DND-41 (cell line): ENCODE measurements around the gene OBI1.

Experiments
- ATAC-seq: fragments of 200-7000 bp; cut with Tn5 transposase; 3 replicates; pipeline ENCODE4 v1.9.1; 2021; ENCODE audit warnings: low read depth; ENCODE audit not compliant: insufficient read depth
- DNase-seq: peaks from one replicate; pipeline ENCODE4 v3.0.0-alpha.2; 2020
- H2AFZ ChIP-seq: 2 replicates; pipeline ENCODE4 v1.6.0; 2012; ENCODE audit warnings: low read depth, low read length
- H3K27ac ChIP-seq: 2 replicates; pipeline ENCODE4 v1.5.1; 2012; ENCODE audit warnings: low read length, inconsistent platforms
- H3K27me3 ChIP-seq: fragments of 200-600 bp; sonication (generic); 2 replicates; pipeline ENCODE4 v1.6.0; 2012; ENCODE audit warnings: low read length, mild to moderate bottlenecking, inconsistent platforms; ENCODE audit not compliant: insufficient read depth, poor library complexity
- H3K36me3 ChIP-seq: 2 replicates; pipeline ENCODE4 v1.5.1; 2012; ENCODE audit warnings: low read length, inconsistent platforms; ENCODE audit not compliant: insufficient read depth
- H3K4me1 ChIP-seq: 2 replicates; pipeline ENCODE4 v1.5.1; 2012; ENCODE audit warnings: mild to moderate bottlenecking, low read length; ENCODE audit not compliant: insufficient read depth
- H3K4me2 ChIP-seq: 2 replicates; pipeline ENCODE4 v1.6.0; 2012; ENCODE audit warnings: mild to moderate bottlenecking, moderate library complexity, low read length, inconsistent platforms; ENCODE audit not compliant: insufficient read depth
- H3K4me3 ChIP-seq, 2 experiments: fragments of 200-600 bp in 1 of 2; shearing (Covaris generic) in 1 of 2; 2 replicates each; pipeline ENCODE4 v1.5.1; 2012 to 2016; ENCODE audit warnings: inconsistent platforms in 2 of 2, low read length in 2 of 2, mild to moderate bottlenecking in 2 of 2, low read depth in 1 of 2, moderate library complexity in 1 of 2
- H3K79me2 ChIP-seq: 2 replicates; pipeline ENCODE4 v1.6.0; 2012; ENCODE audit warnings: low read length, inconsistent platforms; ENCODE audit not compliant: insufficient read depth
- H3K9ac ChIP-seq: 2 replicates; pipeline ENCODE4 v1.6.0; 2012; ENCODE audit warnings: low read depth, mild to moderate bottlenecking, inconsistent platforms, low read length, moderate library complexity
- H3K9me3 ChIP-seq: 2 replicates; pipeline ENCODE4 v1.5.1; 2012; ENCODE audit warnings: low read length, moderate library complexity, mild to moderate bottlenecking, inconsistent platforms; ENCODE audit not compliant: insufficient read depth, severe bottlenecking
- H4K20me1 ChIP-seq: 2 replicates; pipeline ENCODE4 v1.6.0; 2012; ENCODE audit warnings: low read length; ENCODE audit not compliant: insufficient read depth
- EZH2 ChIP-seq: IDR thresholded peaks from 3 replicates; pipeline ENCODE4 v1.6.1; 2012; ENCODE audit warnings: borderline replicate concordance, low read depth, mild to moderate bottlenecking, moderate library complexity, low read length, inconsistent platforms; ENCODE audit not compliant: severe bottlenecking
- TF ChIP-seq, protein P1 (sequence below): IDR thresholded peaks from 2 replicates; pipeline ENCODE4 v1.5.1; 2012; ENCODE audit warnings: borderline replicate concordance, low read length, moderate library complexity, mild to moderate bottlenecking; ENCODE audit not compliant: poor library complexity, severe bottlenecking; ENCODE audit errors: extremely low read depth

Gene OBI1, protein sequence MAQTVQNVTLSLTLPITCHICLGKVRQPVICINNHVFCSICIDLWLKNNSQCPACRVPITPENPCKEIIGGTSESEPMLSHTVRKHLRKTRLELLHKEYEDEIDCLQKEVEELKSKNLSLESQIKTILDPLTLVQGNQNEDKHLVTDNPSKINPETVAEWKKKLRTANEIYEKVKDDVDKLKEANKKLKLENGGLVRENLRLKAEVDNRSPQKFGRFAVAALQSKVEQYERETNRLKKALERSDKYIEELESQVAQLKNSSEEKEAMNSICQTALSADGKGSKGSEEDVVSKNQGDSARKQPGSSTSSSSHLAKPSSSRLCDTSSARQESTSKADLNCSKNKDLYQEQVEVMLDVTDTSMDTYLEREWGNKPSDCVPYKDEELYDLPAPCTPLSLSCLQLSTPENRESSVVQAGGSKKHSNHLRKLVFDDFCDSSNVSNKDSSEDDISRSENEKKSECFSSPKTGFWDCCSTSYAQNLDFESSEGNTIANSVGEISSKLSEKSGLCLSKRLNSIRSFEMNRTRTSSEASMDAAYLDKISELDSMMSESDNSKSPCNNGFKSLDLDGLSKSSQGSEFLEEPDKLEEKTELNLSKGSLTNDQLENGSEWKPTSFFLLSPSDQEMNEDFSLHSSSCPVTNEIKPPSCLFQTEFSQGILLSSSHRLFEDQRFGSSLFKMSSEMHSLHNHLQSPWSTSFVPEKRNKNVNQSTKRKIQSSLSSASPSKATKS

DNA sequence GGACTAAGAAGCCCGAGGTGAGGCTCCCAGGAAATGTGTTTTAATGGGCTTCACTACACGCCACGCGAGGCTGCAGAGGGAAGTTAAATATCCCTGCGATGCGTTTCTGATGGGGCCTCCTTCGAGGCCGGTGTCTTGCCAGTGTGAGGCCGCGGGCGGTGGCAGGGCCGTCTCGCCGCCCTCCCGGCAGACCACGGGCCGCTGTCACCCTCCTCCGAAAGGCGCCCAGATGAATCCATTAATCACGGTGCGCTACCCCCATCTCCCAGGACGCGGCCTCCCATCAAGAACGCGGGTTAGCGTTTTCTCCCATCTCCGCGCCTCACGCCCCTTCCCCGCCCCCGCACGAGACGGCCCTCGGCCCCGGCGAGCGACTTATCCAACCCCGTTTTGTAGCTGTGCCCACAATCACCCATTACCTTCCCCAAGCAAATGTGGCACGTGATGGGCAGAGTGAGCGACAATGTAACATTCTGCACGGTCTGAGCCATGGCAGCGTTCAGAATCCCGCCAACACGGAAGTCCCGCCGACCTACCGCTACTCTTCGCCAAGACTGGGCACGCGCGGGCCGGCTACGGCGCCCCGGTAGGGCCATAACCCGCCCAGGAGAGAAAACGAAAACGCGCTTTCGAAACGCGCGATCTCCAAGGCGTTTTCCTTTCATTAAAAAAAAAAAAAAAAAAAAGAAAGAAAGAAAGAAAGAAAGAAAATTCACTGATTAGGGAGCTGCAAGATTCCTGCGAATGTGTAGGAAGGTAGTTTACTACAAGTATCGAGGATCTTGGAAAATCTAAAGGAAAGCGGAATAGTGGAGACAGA is at the start of gene OBI1:
Gene OBI1, minus strand, starts transcription at position 526 of the 820 bp plus-strand sequence. Its CDS starts 35 bp downstream, at position 491.
- ATAC-seq = peak; percentile 90
- H3K4me3 ChIP-seq = peak within 1 kb of the TSS; percentile 74 to 96
- H3K27ac ChIP-seq = peak within 1 kb of the TSS; percentile 95
- H3K27me3 ChIP-seq = no peaks in the 10 kb centered on the region
- H3K36me3 ChIP-seq = peaks cover 9% of the 10 kb centered on the region
- peaks cover 27% of the 10 kb centered on the region for H4K20me1 ChIP-seq
- peak within 1 kb of the TSS; percentile 84 for H3K4me2 ChIP-seq
- TF ChIP-seq, protein P1, sequence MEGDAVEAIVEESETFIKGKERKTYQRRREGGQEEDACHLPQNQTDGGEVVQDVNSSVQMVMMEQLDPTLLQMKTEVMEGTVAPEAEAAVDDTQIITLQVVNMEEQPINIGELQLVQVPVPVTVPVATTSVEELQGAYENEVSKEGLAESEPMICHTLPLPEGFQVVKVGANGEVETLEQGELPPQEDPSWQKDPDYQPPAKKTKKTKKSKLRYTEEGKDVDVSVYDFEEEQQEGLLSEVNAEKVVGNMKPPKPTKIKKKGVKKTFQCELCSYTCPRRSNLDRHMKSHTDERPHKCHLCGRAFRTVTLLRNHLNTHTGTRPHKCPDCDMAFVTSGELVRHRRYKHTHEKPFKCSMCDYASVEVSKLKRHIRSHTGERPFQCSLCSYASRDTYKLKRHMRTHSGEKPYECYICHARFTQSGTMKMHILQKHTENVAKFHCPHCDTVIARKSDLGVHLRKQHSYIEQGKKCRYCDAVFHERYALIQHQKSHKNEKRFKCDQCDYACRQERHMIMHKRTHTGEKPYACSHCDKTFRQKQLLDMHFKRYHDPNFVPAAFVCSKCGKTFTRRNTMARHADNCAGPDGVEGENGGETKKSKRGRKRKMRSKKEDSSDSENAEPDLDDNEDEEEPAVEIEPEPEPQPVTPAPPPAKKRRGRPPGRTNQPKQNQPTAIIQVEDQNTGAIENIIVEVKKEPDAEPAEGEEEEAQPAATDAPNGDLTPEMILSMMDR = no peak
- DNase-seq = peak; percentile 91
- peak within 1 kb of the TSS; percentile 98 for H2AFZ ChIP-seq
- peaks cover 40% of the 10 kb centered on the region for H3K4me1 ChIP-seq
- peaks cover 51% of the 10 kb centered on the region for H3K79me2 ChIP-seq
- H3K9me3 ChIP-seq = no peaks in the 10 kb centered on the region
- peak within 1 kb of the TSS; percentile 89 for H3K9ac ChIP-seq

DNA sequence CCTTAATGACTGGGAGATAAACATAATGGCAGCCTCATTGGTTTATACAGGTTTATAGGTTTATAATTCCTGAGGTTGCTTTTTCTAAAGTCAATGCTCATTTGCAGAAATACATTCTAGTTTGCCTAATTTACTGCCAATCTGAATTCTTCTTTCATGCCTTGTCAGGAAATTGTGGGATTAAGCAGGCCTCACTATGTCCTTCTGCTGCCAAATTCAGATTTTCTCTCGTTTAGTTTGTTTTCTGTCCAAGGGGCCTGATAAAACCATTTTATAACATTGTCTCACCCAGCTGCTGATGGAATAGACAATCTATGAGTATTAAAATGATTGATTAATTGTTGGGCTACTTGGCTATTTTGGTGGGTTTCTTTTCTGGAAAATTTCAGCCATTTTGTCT is 42.4 kb upstream of the OBI1 start:
- H2AFZ ChIP-seq = no peak overlapping the region
- DNase-seq (no peak), ATAC-seq (no peak)
- no peak overlapping the region for H3K4me3 ChIP-seq
- H3K4me1 ChIP-seq = no peaks in the 10 kb centered on the region
- no peaks in the 10 kb centered on the region for H3K79me2 ChIP-seq
- H3K9ac ChIP-seq = no peak overlapping the region
- H3K27ac ChIP-seq = no peak overlapping the region
- TF ChIP-seq, protein P1 = no peak
- no peak for TF ChIP-seq EZH2
- no peaks in the 10 kb centered on the region for H3K9me3 ChIP-seq
- H3K27me3 ChIP-seq = peaks cover 3% of the 10 kb centered on the region
- H3K36me3 ChIP-seq = no peaks in the 10 kb centered on the region
- no peak overlapping the region for H3K4me2 ChIP-seq
- H4K20me1 ChIP-seq = no peaks in the 10 kb centered on the region

DNA sequence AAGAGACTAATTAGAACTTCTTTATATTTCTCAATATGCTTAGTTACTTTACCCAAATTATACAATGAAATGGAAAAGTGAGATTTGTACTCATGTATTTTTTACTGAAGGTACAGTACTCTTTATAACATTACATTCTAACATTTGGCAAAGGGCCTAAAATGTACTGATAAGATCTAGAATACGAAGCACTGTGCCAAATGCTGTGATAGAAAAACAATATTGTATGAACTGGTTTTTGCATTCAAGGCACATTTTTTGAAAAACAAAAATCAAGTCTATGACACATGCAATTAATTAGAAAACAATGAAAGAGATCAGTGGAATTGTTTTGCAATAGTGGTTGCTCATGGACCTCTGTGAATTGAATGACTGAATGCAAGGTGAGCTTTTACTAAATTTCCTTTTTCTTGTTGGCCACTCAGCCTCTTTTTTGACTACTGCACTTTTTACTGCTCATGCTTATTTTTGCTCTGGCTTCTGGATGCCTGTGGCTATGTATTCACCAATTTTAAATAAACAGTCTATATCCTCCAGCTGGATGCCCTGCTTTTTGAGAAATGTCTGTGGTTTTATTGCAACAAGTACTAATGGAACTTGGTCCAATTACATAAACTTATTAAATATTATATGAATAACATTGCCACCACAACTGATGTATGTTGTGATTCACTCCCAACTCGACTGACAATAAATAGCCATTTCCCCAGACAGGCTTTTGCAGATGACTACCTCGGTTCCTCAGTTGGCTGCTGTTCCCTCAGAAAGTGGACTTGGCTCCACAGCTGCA is 41.4 kb upstream of the OBI1 start:
- H3K9ac ChIP-seq = no peak overlapping the region

More for the DNA sequence above, 41.4 kb upstream of the OBI1 start:
- ATAC-seq = no peak
- no peaks in the 10 kb centered on the region for H3K4me1 ChIP-seq
- TF ChIP-seq, protein P1 = no peak
- TF ChIP-seq EZH2 = no peak
- H2AFZ ChIP-seq = no peak overlapping the region
- no peaks in the 10 kb centered on the region for H3K79me2 ChIP-seq
- no peak overlapping the region for H3K4me2 ChIP-seq
- no peak overlapping the region for H3K27ac ChIP-seq
- H3K4me3 ChIP-seq = no peak overlapping the region
- H3K36me3 ChIP-seq = no peaks in the 10 kb centered on the region
- H4K20me1 ChIP-seq = no peaks in the 10 kb centered on the region
- no peaks in the 10 kb centered on the region for H3K9me3 ChIP-seq
- peaks cover 3% of the 10 kb centered on the region for H3K27me3 ChIP-seq
- DNase-seq = no peak
